Measurements from ENCODE around the gene CEACAM16.
"Not testable (repeated sequence)": the region's sequence is repeated elsewhere in the genome, so short reads cannot be mapped to it uniquely, and the experiment has no call there.

The CEACAM16 gene

GRCh38 chr19:44664976-44665375, 34.0 kb upstream of the CEACAM16 start:
- Histone ChIP-seq H3K4me1 (ENCODE audit: low read length) (no peaks in the 10 kb centered on the region), H3K4me3 (ENCODE audit: low read length) (no peak overlapping the region), H3K36me3 (replicated peaks; ENCODE audit: low read depth, low read length) (no peaks in the 10 kb centered on the region), H3K27ac (ENCODE audit: low read length) (no peak overlapping the region), H2AFZ (ENCODE audit: low read depth, low read length) (no peak overlapping the region), H3K27me3 (ENCODE audit: low read depth, low read length) (peaks cover 30% of the 10 kb centered on the region), H3K4me2 (ENCODE audit: low read length) (no peak overlapping the region), H3K79me2 (ENCODE audit: low read length) (no peaks in the 10 kb centered on the region), H3K9ac (ENCODE audit: low read length) (no peak overlapping the region), H4K20me1 (ENCODE audit: insufficient read depth, low read length) (no peaks in the 10 kb centered on the region), H3K9me3 (ENCODE audit: insufficient read depth, low read length) (no peaks in the 10 kb centered on the region)
- TF ChIP-seq EZH2phosphoT487 (IDR thresholded peaks at IDR 0.05; ENCODE audit: low read depth): no peak
- no peak for TF ChIP-seq CTCF (IDR thresholded peaks at IDR 0.05; ENCODE audit: low read depth, low read length)

- no peak overlapping the region for H2AFZ ChIP-seq (ENCODE audit: low read depth, low read length)
- H4K20me1 ChIP-seq (ENCODE audit: insufficient read depth, low read length): no peaks in the 10 kb centered on the region
- H3K4me3 ChIP-seq (ENCODE audit: low read length): no peak overlapping the region
- H3K79me2 ChIP-seq (ENCODE audit: low read length): no peaks in the 10 kb centered on the region
- no peak overlapping the region for H3K9ac ChIP-seq (ENCODE audit: low read length)
- no peaks in the 10 kb centered on the region for H3K4me1 ChIP-seq (ENCODE audit: low read length)
- H3K36me3 ChIP-seq (replicated peaks; ENCODE audit: low read depth, low read length): no peaks in the 10 kb centered on the region
- H3K27ac ChIP-seq (ENCODE audit: low read length): no peak overlapping the region
- H3K27me3 ChIP-seq (ENCODE audit: low read depth, low read length): peaks cover 24% of the 10 kb centered on the region
- H3K4me2 ChIP-seq (ENCODE audit: low read length): no peak overlapping the region
- H3K9me3 ChIP-seq (ENCODE audit: insufficient read depth, low read length): no peaks in the 10 kb centered on the region
- TF ChIP-seq CTCF (IDR thresholded peaks at IDR 0.05; ENCODE audit: low read depth, low read length): no peak
- no peak for TF ChIP-seq EZH2phosphoT487 (IDR thresholded peaks at IDR 0.05; ENCODE audit: low read depth)
Measured at GRCh38 chr19:44666852-44667556, 31.9 kb upstream of the CEACAM16 start.

DNA sequence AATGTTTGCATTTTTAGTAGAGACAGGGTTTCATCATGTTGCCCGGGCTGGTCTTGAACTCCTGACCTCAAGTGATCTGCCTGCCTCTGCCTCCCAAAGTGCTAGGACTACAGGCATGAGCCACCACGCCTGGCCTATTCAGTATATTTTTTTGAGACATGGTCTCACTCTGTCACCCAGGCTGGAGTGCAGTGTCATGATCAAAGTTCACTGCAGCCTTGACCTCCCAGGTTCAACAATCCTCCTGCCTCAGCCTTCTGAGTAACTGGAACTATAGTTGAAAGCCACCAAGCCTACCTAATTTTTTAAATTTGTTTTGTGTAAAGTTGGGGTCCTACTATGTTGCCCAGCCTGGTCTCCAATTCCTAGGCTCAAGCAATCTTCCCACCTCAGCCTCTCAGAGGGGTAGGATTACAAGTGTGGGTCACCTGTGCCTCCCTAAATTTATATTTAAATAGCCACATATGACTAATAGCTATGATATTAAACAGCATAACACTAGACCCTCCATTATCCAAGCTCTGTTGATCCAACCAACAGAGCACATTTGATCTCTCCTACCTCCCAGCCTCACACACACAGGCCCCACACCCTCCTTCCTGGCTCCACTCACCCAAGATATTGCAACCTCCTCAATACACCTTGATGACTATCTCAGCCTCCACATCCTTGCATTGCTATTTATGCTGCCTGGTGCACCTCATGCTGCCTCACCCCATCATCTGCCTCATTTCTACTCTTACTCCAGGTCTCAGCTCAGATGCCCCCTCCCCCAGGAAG, 29.8 kb upstream of the CEACAM16 start:
- Histone ChIP-seq H4K20me1 (ENCODE audit: insufficient read depth, low read length) (no peaks in the 10 kb centered on the region), H3K4me2 (ENCODE audit: low read length) (no peak overlapping the region), H3K9me3 (ENCODE audit: insufficient read depth, low read length) (no peaks in the 10 kb centered on the region), H2AFZ (ENCODE audit: low read depth, low read length) (no peak overlapping the region), H3K27ac (ENCODE audit: low read length) (no peak overlapping the region), H3K9ac (ENCODE audit: low read length) (no peak overlapping the region), H3K27me3 (ENCODE audit: low read depth, low read length) (peaks cover 19% of the 10 kb centered on the region; the same call in 1 of the 2 replicates), H3K4me3 (ENCODE audit: low read length) (no peak overlapping the region), H3K36me3 (replicated peaks; ENCODE audit: low read depth, low read length) (no peaks in the 10 kb centered on the region), H3K4me1 (ENCODE audit: low read length) (no peaks in the 10 kb centered on the region), H3K79me2 (ENCODE audit: low read length) (no peaks in the 10 kb centered on the region)
- TF ChIP-seq CTCF (IDR thresholded peaks at IDR 0.05; ENCODE audit: low read depth, low read length) (no peak), EZH2phosphoT487 (IDR thresholded peaks at IDR 0.05; ENCODE audit: low read depth) (no peak)

DNA sequence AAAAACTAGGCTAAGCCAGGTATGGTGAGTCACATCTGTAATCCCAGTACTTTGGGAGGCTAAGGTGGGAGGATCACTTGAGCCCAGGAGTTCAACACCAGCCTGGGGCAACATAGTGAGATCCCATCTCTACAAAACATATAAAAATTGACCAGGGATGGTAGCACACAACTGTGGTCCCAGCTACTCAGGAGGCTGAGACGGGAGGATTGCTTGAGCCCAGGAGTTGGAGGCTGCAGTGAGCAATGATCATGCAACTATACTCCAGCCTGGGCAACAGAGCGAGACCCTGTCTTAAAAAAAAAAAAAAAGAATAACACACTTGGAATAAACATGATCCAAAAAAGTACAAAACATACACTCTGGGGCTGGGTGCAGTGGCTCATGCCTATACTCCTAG, 28.9 kb upstream of the CEACAM16 start:
- H3K79me2 ChIP-seq (ENCODE audit: low read length); H3K4me2 ChIP-seq (ENCODE audit: low read length); H4K20me1 ChIP-seq (ENCODE audit: insufficient read depth, low read length); H3K9me3 ChIP-seq (ENCODE audit: insufficient read depth, low read length); H3K27ac ChIP-seq (ENCODE audit: low read length); H3K36me3 ChIP-seq (replicated peaks; ENCODE audit: low read depth, low read length); H3K9ac ChIP-seq (ENCODE audit: low read length); H3K4me3 ChIP-seq (ENCODE audit: low read length); H2AFZ ChIP-seq (ENCODE audit: low read depth, low read length); H3K4me1 ChIP-seq (ENCODE audit: low read length): not testable (repeated sequence)
- H3K27me3 ChIP-seq (ENCODE audit: low read depth, low read length): peaks cover 22% of the 10 kb centered on the region; the same call in 1 of the 2 replicates
